NCI-H510A treated with DMSO at 0.1 percent for 48 hours (cell line): Measurements from ENCODE around the gene BPI.
"Not testable (repeated sequence)": the region's sequence is repeated elsewhere in the genome, so short reads cannot be mapped to it uniquely, and the experiment has no call there.

Experiments used
- DNase-seq: peaks from one replicate; lab custom pipeline; 2025; lab: John Stamatoyannopoulos, UW

The BPI gene

DNA sequence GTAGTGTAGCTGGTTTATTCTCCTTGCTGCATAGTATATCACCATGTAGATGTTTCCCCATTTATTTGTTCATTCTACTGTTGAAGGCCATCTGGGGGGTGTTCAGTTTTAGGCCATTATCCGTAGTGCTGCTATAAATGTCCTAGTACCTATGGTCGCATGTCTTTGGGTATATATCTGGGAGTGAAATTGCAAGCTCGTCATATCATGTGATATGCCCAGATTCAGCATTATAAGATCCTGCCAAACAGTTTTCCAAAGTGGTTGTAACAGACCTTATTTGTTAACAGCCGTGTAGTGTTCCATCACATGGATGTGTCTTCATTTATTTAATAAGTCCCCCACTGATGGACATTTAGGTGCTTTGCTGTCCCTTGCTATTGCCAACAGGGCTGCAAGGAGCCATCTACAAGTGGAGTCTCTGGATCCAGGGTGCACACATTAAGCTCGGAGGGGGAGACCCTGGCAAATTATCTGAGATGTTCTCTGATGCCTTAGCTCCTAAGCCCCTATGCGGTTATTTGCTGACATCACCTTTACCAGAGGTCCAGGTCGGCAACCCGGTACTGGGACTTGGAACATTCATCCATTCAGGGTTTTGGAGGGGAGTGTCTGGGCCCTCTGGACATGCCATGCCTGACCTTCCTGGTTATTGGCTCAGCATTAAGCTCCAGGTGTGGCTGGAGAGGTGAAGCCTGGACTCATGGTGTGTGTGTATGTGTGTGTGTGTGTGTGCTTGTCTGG lies 59.2 kb downstream of the BPI start:
- no peak for DNase-seq

DNA sequence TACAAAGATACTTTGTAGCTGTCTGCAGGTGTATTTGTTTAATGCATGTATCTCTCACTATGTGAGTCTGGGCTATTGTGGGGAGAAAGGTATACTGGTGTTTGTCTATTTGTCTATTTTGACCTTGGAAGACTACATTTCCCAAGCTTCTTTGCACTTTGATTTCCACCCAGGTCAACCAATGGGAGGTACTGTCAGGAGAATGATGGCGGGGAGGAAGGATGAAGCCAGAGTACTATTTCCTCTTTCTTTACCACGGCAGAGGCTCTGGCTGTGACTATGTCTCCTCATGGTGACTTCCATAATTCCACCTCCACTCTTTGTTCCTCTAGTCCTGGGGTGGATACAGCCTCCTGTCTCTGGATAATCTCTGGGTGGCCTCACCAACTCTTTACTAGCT lies 65.4 kb downstream of the BPI start:
- DNase-seq, result peak; percentile 8

DNA sequence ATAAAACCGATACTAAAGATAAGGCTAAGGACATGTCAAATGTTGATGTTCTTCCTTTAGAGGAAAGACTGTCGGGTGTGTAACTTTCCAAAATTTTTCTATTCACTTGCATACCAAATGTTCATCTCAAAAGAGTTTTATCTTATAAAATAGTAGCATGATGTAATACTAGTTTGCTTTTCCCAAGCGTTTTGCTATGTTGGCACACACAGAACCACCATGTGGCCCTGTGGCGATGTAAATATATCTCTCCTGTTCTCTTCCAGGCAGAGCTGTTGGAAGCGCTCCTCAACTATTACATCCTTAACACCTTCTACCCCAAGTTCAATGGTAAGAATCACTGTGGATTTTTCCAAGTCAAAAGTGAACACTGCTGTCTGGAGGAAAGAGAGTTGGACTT lies 68.8 kb downstream of the BPI start:
- DNase-seq, result no peak

DNA sequence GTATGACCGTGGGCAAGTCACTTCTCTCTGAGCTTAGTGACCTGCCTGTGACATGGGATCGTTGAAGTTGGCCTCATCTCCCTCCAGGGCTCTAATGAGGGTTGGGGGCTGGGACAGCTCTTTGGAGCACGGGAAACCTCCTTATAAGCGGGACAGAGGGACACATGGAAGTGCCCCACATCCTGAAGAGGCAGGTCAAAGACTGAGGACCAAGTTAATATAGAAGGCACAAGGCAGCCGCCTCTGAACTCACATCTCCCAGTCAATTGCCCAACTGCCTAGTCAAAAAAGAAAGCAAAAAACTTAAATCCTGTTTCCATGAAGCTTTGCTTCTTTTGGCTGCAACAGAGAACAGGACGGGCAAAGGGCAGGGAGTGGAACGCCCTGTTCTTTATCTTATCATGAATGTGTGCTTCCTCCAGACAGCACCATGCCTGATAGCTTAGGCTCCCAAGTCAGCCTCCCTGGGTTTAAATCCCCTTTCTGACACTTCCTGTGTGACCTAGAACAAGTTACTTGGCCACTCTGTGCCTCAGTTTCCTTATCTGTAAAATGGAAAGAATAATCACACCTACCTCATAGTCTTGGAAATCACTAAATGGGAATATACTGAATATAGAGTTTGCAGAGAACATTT lies 69.4 kb downstream of the BPI start:
- DNase-seq, result no peak

DNA sequence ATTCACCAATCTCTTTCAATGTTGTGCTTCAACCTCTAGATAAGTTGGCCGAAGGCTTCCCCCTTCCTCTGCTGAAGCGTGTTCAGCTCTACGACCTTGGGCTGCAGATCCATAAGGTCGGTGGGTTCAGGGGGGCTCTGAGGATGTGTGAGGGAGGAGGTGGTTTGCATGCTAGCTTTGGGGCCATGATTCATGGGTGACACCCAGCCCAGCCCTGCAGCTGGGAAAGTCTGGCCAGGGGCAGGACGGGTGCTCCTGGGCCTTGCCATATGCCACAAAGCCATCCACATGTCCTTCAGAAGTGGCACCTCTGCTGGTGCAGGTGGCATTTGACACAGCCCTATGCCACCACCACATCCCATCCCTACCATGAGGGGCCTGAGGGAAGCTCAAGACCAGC lies 69.9 kb downstream of the BPI start:
- DNase-seq, result no peak

DNA sequence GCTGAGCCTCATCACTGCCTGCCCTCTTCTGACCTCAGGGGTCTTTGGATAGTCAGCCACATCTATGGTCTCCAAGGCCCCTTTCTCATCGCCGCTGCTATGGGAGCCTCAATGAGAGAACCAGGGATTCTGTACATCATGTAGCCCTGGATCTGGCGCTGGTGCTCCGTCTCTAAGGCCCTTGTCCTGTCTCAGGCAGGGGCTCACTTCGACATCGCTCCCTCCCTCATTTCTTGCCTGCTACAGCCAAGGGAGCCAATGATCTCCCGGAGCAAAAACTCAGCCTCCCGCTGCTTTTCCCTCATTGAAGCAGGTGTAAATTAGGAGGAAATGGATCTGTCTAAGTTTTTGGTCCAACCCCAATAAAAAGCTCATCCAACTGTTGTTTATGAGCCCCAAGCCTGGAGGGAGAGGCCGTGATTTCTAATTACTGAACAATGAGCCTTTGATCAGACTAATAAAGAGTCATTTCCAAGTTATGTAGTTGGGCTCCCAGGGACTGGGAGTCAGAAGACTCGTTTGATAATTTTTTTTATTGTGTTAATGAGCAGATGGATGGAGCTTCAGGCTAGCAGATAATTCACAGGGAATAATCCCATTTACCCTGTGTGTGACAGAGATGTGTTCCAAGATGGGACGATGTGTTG lies 73.2 kb downstream of the BPI start:
- DNase-seq, result no peak

DNA sequence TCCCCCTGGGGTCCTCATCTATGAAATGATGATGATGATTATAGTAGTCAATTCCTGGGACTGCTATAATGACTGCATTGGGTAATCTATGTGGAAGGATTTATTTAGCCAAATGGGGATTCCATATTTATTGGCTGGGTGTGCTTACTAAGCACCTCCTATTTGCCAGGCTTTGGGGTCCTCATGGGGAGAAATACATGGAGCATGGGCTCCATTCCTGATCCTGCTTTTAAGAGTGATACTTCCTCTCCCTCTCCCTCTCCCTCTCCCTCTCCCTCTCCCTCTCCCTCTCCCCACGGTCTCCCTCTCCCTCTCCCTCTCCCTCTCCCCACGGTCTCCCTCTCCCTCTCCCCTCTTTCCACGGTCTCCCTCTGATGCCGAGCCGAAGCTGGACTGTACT lies 73.9 kb downstream of the BPI start:
- not testable (repeated sequence) for DNase-seq

DNA sequence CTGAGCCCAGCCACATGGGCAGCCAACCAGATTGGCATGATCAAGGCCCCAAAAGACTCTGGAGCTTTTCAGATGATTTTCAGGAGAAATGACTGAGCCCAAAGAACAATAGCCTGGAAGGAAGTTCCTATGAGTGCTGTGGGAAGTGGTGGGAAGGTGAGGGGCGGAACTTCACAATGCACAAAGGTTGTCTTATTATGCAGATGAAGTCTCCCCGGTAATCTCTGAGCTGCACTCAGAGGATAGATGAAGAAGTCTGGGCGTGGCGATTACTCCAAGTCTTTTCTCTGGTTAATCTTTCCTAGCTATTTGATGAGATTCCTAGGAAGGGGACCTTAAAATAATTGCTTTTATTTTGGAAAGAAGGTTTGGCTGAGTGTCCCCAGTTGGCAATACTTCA lies 79.2 kb downstream of the BPI start:
- DNase-seq, result no peak

DNA sequence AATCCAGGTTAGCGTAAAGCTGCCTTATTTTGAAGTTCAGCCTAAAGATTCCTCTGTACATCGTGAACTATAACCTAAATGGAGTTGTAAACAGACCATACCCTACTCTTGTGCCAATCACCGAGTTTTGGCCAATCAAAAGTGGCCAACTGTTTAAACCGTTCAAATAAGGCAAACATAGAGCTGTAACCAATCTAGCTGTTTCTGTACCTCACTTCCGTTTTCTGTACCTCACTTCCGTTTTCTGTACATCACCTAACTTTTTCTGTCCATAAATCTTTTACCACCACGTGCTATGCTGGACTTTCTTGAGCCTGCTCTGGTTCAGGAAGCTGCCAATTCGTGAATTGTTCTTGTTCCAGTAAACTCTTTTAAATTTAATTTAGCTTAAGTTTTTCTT lies 82.0 kb downstream of the BPI start:
- no peak for DNase-seq

DNA sequence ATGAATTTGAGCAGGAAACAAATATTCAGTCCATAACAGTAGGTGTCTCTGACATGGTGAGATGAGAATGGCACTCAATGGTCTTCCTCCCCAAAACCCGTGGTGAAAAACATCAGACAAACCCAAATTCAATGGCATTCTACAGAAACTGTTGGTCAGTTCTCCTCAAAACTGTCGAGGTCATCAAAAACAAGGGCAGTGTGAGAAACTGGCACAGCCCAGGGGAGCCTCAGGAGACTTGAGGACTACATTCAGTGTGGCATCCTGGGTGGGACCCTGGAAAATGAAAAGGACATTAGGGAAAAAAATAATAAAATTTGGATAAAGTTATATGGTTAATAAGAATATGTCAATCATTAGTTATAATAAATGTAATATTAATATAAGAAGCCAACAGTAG lies 82.9 kb downstream of the BPI start:
- DNase-seq, result no peak
